Psoas muscle (tissue), 8 donors: Measurements from ENCODE around the gene KRT16. TPM values are rescaled to one million over a fixed set of nuclear protein-coding genes. Genes with fewer than 3 reads are reported as not detected.
A peak's percentile ranks its signal among the peaks of the same experiment; 100 is the strongest.
"Not testable (repeated sequence)": the region's sequence is repeated elsewhere in the genome, so short reads cannot be mapped to it uniquely, and the experiment has no call there.

Experiments
- ATAC-seq, 4 donors: fragments of 200-7000 bp; cut with Tn5 transposase; one replicate each; pipeline ENCODE4 v1.9.1; 2020; ENCODE audit warnings: moderate library complexity in 3 of 4, mild to moderate bottlenecking in 2 of 4
- DNase-seq, 2 donors: peaks; one replicate each; pipeline ENCODE4 v3.0.0-alpha.2; 2020
- H3K27ac ChIP-seq: fragments of 200-600 bp; one replicate; pipeline ENCODE4 v1.8.0; 2022
- H3K27me3 ChIP-seq, 3 donors: fragments of 200-600 bp in 1 of 3; one replicate each; pipeline versions ENCODE4 v1.6.1 to v1.8.0; 2013 to 2022; ENCODE audit warnings: low read length in 2 of 3, mild to moderate bottlenecking in 2 of 3, moderate library complexity in 1 of 3; ENCODE audit not compliant: insufficient read depth in 3 of 3
- H3K36me3 ChIP-seq, 2 donors: fragments of 200-600 bp in 1 of 2; one replicate each; pipeline versions ENCODE4 v1.6.1 to v1.8.0; 2013 to 2022; ENCODE audit warnings: low read depth in 1 of 2, mild to moderate bottlenecking in 1 of 2, moderate library complexity in 1 of 2; ENCODE audit not compliant: insufficient read depth in 1 of 2
- H3K4me1 ChIP-seq: fragments of 200-600 bp; one replicate; pipeline ENCODE4 v1.8.0; 2022
- H3K4me3 ChIP-seq: fragments of 200-600 bp; one replicate; pipeline ENCODE4 v1.8.0; 2022; ENCODE audit warnings: mild to moderate bottlenecking
- H3K9me3 ChIP-seq: fragments of 200-600 bp; one replicate; pipeline ENCODE4 v1.8.0; 2022
- CTCF ChIP-seq: fragments of 200-600 bp; IDR thresholded peaks from one replicate; pipeline ENCODE4 v1.8.0; 2022; ENCODE audit warnings: antibody characterized with exemption
- WGBS, 3 donors: extraction: QIAGEN DNeasy Blood & Tissue Kit; methylation state at CpG; one replicate each; pipeline versions ENCODE4 v1.1.6 to v1.1.7; 2013; 5-methylcytosine and 5-hydroxymethylcytosine counted together
- intact Hi-C, 2 donors: fragments of 100-400 bp; cut with DNase I; formaldehyde crosslinking; loops; one replicate each; pipeline versions ENCODE4 v1.11.0 to v1.14.2; 2022
- polyA plus RNA-seq, 3 donors: library from polyadenylated mRNA; stranded (reverse); fragments of 200-250 nt; gene quantifications; one replicate each; pipeline ENCODE4 v1.2.3, GENCODE V29; 2013
- total RNA-seq, 4 donors: library from RNA; stranded (reverse); fragmentation: NEBNext Ultra II Directional in 2 of 4; extraction: Animal tissue kit (Norgen Biotek cat#: 25700) in 2 of 4; gene quantifications; one replicate each; pipeline versions ENCODE4 v1.2.1 to v1.2.4, GENCODE V29; 2021 to 2023
- donor health status: healthy with polysubstance abuse.
- donor health status: DM: no; HTN: no; CAD: no; lungs with moderate emphysema.
- donor health status: Bipolar disorder and iron deficiency.
- donor health status: healthy.
- donor health status: DM: yes; HTN: yes; CAD: no.
- donor health status: DM: no; HTN: no; CAD: no.
- donor health status: DM: no; HTN: no; CAD: no.
- donor health status: DM: yes; HTN: yes; CAD: no.

Gene KRT16
- total and polyA plus RNA-seq, 7 donors: 0.07 to 0.26 (median 0.15) TPM; not detected in 3

DNA sequence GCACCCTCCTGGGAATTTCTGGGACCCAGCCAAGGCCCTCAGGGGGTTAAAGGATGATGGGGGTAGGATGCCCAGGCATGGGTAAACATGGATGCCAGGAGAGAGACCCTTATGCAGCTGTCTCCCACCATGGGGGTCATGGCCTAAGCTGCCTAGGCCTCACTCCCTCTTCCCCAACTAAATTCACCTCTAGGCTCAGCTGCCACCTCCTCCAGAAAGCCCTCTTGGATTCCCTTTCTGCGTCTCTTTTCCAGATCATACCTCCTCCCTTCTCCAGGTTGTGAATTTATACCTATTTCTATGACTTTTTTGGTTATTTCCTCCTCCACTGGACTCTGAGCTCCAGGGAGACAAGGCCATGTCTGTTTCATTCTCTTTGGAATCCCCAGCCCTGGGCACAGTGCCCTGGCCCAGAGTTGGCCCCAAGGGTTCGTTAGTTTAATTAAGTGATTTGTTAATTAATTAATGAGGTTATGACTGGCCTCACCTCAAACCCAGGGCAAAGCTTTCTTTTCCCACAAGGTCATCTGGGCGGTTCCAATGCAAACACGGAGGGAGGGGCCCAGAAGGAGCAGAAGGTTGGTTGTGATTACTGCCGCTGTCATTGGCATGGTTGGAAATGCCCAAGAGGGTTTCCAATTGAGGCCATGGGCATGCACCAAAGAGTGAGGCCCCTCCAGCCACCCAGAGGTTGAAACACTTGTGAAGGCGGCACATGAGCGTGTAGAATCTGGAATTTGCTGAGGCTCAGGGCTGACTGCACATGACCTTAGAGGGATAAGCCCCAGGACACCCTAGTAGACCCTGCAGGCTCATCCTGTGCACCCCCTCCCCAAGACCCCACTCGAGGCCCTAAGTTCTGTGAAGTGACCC, 18.7 kb upstream of the KRT16 start:
- ATAC-seq (no peak), DNase-seq (no peak)
- TF ChIP-seq CTCF: no peak
- Histone ChIP-seq H3K9me3 (no peaks in the 10 kb centered on the region), H3K4me3 (no peak overlapping the region), H3K27me3 (no peaks in the 10 kb centered on the region), H3K27ac (no peak overlapping the region), H3K4me1 (peaks cover 7% of the 10 kb centered on the region), H3K36me3 (no peaks in the 10 kb centered on the region)
- intact Hi-C loops: no loop called here
- 71 to 85% (median 74%) methylated on average over 8 of the region's 8 CpGs for WGBS, 3 donors

DNA sequence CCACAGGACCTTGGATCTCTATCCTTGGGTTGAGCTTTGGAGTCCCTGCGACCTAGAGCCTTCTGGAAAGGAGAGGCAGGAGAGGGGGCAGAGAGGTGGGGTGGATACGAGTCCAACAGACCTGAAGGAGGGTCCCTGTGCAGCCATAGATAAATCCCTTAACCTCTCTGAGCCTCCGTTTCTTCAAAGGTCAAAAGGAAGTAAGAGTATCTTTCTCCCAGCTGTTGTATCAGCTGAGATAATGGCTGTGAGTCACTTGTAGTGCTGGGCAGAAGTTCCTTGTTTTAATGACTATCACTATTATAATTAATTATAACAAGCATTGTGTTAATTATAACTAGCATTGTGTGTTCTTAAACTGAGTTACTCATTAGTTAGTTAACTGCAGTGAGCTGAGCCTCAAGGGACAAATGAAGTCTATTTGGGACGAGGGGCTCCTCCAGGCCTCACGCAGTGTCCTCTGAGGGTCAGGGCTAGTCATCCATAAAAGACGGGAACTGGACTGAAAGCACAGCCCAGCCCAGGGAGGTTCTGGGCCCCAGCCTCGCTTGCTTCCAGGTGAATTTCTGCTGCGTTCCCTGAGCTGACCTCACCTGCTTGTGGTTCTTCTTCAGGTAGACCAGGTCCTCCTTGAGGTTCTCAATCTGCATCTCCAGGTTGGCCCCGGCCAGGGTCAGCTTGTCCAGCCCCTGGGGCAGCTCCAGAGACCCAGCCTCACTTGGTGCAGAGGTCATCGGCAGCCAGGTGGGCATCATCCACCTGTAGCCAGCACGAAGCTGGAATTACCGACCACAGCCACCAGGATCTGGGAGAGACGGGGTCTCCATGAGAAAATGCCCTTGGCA, 17.5 kb upstream of the KRT16 start:
- peak in 1 of 2 donors; percentile 39 for DNase-seq
- WGBS, 3 donors: 83 to 88% (median 85%) methylated on average over 13 of the region's 13 CpGs
- Histone ChIP-seq H3K4me3 (no peak overlapping the region), H3K27me3 (no peaks in the 10 kb centered on the region), H3K36me3 (no peaks in the 10 kb centered on the region), H3K9me3 (no peaks in the 10 kb centered on the region), H3K4me1 (peaks cover 3% of the 10 kb centered on the region), H3K27ac (no peak overlapping the region)
- intact Hi-C loops: no loop called here
- TF ChIP-seq CTCF: no peak
- no peak for ATAC-seq

- Histone ChIP-seq H3K9me3 (no peaks in the 10 kb centered on the region), H3K4me3 (no peak overlapping the region), H3K27ac (no peak overlapping the region), H3K36me3 (no peaks in the 10 kb centered on the region), H3K27me3 (no peaks in the 10 kb centered on the region), H3K4me1 (no peaks in the 10 kb centered on the region)
- ATAC-seq: no peak
- 81 to 88% (median 84%) methylated on average over 10 of the region's 10 CpGs for WGBS, 3 donors
- TF ChIP-seq CTCF: no peak
- intact Hi-C loops: no loop called here
- DNase-seq: peak; percentile 1 to 19
These were observed 16.7 kb upstream of the KRT16 start for GRCh38 chr17:41629316-41629715.

GRCh38 chr17:41628621-41629255, 16.2 kb upstream of the KRT16 start:
- 82 to 88% (median 84%) methylated on average over 11 of the region's 11 CpGs for WGBS, 3 donors
- ATAC-seq, H3K4me3 ChIP-seq, H3K27me3 ChIP-seq, H3K9me3 ChIP-seq, H3K36me3 ChIP-seq, H3K4me1 ChIP-seq, H3K27ac ChIP-seq, intact Hi-C loops: not testable (repeated sequence)
- peak; percentile 2 to 34 for DNase-seq

DNA sequence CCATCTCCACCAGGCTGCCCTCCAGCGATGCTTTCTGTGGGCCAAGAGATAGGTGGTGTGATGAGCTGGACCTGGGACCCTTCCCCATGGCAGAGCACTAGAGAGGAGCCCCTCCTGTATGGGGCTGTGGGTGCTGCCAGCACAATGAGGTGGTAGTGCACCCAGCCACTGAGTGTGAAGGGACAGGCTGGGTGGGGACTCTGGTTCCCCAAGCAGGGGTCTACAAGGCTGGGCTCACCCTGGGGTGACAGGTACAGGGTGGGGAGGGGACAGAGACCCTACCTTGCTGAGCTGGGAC, 15.5 kb upstream of the KRT16 start:
- peak in 1 of 2 donors; percentile 19 for DNase-seq
- intact Hi-C loops: not testable (repeated sequence)

More for the DNA sequence above, 15.5 kb upstream of the KRT16 start:
- not testable (repeated sequence) for ATAC-seq, H3K27me3 ChIP-seq, H3K9me3 ChIP-seq, H3K4me1 ChIP-seq, H3K4me3 ChIP-seq, H3K27ac ChIP-seq, H3K36me3 ChIP-seq
- 24 to 42% (median 26%) methylated on average over 1 of the region's 1 CpG for WGBS, 3 donors
